T follicular helper cell (primary cell): ENCODE measurements around the gene GPR22.

Experiments
- DNase-seq: peaks from one replicate; pipeline ENCODE4 v3.0.0-alpha.2; 2020; ENCODE audit warnings: low read depth

Gene GPR22

DNA sequence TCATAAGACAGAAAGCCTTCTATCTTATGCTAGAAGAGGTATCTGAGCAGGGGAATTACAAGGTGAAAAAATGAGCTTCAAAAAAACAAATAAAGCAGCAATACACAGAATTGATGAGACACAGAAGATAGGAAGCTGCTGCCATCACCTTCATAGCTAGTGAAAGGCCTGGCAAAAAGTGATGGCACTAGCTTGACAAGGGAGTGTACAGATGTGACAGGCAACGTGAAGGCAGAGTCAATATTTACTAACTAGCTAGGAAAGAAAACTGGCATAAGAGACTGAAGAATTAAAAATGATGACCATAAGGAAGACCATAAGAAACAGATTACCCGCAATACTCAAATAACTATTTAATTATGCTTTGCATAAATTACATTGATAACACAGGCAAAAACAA is 9.4 kb downstream of the GPR22 start:
- no peak for DNase-seq

DNA sequence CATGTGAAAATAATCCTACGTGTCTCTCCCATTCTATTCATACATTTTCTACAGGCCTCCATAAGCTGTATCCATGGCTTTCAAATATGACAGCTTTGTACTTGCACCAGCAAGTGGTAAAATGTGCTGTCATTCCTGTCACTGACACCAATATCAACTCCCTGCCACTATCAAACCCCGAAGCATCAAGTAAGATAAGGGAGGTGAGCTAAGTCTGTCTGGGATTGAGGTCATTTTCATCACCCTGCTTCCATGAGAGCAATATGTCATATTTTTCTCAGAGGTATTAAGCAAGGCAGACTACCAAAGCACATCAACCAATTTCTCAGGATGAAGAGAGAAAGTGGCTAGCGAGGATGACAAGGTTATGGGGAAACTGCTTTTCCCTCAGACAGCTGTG is 11.1 kb downstream of the GPR22 start:
- DNase-seq: no peak

- no peak for DNase-seq
Observed at GRCh38 chr7:107482571-107482970, 12.7 kb downstream of the GPR22 start.

- DNase-seq: no peak
Observed at GRCh38 chr7:107486041-107486440, 16.2 kb downstream of the GPR22 start.

DNA sequence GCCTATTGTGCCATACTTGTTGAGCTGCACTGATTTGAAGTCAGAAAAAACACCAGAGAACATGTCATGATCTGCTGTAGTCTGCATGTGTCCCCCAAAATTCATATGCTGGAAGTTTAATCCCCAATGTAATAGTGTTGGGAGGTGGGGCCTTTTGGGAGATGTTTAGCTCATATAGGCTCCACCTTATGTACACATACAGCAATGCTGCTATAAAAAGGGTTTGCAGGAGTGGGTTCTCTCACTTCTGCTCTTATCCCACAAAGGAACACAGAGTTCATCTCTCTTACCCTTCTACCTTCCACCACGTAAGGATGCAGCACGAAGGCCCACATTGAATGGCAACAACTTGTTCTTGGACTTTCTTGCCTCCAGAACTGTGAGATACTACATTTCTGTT is 23.0 kb downstream of the GPR22 start:
- DNase-seq: no peak

- no peak for DNase-seq
Observed at GRCh38 chr7:107494315-107494751, 24.5 kb downstream of the GPR22 start.

DNA sequence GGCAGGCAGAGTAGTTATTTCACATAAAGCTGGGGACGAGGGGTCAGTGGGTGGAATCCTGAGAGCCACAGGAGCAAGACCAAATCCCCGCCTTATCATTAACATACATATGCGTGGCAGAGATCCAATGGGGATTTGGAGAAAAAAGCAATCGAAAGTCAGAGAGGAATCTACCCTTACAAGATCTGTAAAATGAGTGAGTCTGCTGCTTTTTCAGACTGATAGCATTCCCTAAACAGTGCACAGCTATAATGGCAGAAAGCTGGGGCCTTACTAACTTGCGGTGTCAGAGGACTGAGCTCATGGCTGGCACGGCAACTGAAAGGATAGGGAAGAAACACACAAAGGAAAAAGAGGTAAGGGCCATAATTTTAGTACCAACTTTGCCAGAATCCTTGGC is 25.0 kb downstream of the GPR22 start:
- no peak for DNase-seq

DNA sequence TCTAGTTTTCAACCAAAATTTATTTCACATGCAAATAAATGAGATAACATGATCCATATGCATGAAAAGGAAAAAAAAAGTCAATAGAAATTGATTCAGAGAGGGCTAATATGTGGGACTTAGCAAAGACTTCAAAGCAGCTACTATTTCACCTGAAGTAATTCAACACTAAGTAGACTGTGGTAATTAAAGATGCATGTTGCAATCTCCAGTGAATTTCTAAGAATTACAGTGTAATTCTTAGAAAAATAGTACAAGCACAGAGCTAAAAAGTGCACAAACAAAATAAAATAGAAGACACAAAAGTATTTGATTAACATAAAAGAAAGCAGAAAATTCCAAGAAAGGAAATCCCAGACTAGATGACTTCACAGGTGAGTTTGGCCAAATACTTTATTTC is 25.7 kb downstream of the GPR22 start:
- no peak for DNase-seq

GRCh38 chr7:107499731-107500130 is 29.9 kb downstream of the GPR22 start:
- no peak for DNase-seq

DNA sequence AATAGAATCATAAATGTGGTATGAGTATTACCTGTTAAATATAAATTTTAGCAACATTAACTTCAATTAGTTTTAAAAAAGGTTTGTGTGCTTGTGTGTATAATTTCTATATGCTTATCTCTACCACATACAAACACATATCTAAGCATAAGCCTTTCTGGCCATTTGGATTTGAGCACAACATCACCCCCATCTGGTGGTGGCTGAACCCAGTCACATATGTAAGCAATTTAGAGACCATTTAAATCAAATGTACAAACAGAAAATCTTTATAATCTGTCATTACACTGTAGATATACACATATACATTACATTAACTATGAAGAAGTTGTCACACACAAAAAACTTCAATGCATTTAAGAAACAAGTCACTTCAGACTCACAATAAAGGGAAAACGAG is 31.7 kb downstream of the GPR22 start:
- peak; percentile 2 for DNase-seq

GRCh38 chr7:107502154-107502553 is 32.3 kb downstream of the GPR22 start:
- DNase-seq: no peak

GRCh38 chr7:107502797-107503196 is 32.9 kb downstream of the GPR22 start:
- DNase-seq: no peak

DNA sequence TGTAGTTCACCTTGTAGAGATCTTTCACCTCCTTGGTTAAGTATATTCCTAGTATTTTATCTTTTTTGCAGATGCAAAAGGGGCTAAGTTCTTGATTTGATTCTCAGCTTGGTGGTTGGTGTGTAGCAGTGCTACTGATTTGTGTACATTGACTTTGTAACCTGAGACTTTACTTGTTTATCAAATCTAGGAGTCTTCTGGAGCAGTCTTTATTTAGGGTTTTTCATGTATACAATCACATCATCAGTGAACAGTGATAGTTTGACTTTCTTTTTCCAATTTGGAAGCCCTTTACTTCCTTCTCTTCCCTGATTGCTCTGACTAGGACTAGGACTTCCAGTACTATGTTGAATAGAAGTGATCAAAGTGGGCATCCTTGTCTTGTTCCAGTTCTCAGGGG is 33.8 kb downstream of the GPR22 start:
- no peak for DNase-seq

DNA sequence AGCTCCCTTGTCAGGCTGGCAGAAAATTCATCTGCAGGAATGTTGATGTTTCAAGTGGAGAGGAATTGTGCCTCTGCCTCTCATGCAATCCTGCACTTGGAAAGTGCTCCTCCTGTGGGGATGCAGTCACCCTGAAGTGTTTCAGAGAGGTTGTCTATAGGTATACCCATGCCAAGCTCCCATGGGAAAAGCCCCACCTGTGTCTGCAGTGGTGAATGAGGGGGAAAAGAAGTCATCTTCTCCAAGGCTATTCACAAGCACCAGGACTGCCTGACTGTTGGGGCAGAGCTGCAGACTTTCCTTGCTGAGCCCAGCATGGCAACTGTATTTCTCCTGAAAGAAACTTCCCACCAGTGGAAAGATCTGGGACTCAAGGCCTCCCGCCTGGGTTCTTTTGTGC is 35.5 kb downstream of the GPR22 start:
- DNase-seq: no peak

- no peak for DNase-seq
Observed at GRCh38 chr7:107505997-107506673, 36.3 kb downstream of the GPR22 start.

DNA sequence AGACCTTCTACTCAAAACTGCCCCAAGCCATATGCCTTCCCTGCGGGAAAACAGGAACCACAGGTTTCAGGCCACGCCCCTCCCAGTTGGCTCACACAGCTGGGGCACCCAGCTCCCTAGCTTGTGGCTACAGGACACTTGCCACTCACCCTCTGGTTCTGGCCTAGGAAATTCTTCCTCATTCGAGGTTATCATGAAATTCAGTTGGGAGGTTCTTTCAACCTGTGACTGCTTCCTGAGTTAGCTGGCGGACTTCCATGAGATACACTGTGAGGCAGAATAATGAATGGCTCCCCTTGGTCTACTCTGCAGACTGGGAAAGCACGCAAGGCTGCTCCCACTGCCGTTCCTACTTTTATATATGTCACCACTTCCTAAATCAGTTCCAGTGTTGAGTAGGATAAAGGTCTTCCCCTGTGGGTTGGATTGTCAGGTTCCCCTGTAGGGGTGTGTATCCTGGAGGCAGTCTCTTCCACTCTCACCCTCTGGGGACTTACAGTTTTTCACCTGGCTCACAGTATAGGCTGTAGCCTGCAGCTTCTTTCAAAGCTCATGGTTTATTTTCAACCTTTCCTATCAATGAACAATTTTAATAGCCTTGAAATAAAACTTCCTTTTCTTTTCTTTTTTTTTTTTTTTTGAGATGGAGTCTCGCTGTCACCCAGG is 37.0 kb downstream of the GPR22 start:
- DNase-seq: no peak
